MM.1S (cell line): Measurements from ENCODE around the gene RBM12.

Source experiments
- DNase-seq: peaks from one replicate; pipeline ENCODE4 v3.0.0-alpha.2; 2015
- H2AFZ ChIP-seq: fragments of 300-600 bp; sonication (generic); 2 replicates; pipeline ENCODE4 v1.6.0; 2016; ENCODE audit warnings: antibody characterized with exemption, low read length
- H3F3A ChIP-seq: fragments of 300-600 bp; sonication (generic); 2 replicates; pipeline ENCODE4 v1.6.1; 2016; ENCODE audit warnings: mild to moderate bottlenecking, antibody characterized with exemption, low read length, moderate library complexity, mixed read lengths; ENCODE audit not compliant: insufficient read depth
- H3K27ac ChIP-seq: fragments of 300-600 bp; sonication (generic); 2 replicates; pipeline ENCODE4 v1.5.1; 2016; ENCODE audit warnings: mild to moderate bottlenecking, low read length
- H3K27me3 ChIP-seq: fragments of 300-600 bp; sonication (generic); replicated peaks from 2 replicates; pipeline ENCODE4 v1.6.0; 2016; ENCODE audit warnings: low read length; ENCODE audit not compliant: insufficient read depth
- H3K36me3 ChIP-seq: fragments of 300-600 bp; sonication (generic); replicated peaks from 2 replicates; pipeline ENCODE4 v1.6.1; 2016; ENCODE audit warnings: mild to moderate bottlenecking, low read length, mixed read lengths; ENCODE audit not compliant: insufficient read depth
- H3K4me1 ChIP-seq: fragments of 300-600 bp; sonication (generic); 2 replicates; pipeline ENCODE4 v1.6.1; 2016; ENCODE audit warnings: low read length, mixed read lengths
- H3K4me2 ChIP-seq: fragments of 300-600 bp; sonication (generic); 2 replicates; pipeline ENCODE4 v1.6.0; 2016; ENCODE audit warnings: low read depth, low read length
- H3K4me3 ChIP-seq: fragments of 300-600 bp; sonication (generic); 2 replicates; pipeline ENCODE4 v1.5.1; 2016; ENCODE audit warnings: low read length, mixed read lengths
- H3K79me2 ChIP-seq: fragments of 300-600 bp; sonication (generic); 2 replicates; pipeline ENCODE4 v1.6.1; 2016; ENCODE audit warnings: mixed run types, low read length, mixed read lengths
- H3K9ac ChIP-seq: fragments of 300-600 bp; sonication (generic); 2 replicates; pipeline ENCODE4 v1.6.1; 2016; ENCODE audit warnings: low read length, mixed read lengths
- H3K9me2 ChIP-seq: fragments of 300-600 bp; sonication (generic); replicated peaks from 2 replicates; pipeline ENCODE4 v1.6.1; 2016; ENCODE audit warnings: mild to moderate bottlenecking, low read length, mixed read lengths; ENCODE audit not compliant: insufficient read depth
- H3K9me3 ChIP-seq: fragments of 300-600 bp; sonication (generic); replicated peaks from 2 replicates; pipeline ENCODE4 v1.6.1; 2016; ENCODE audit warnings: mild to moderate bottlenecking, low read length, mixed read lengths; ENCODE audit not compliant: insufficient read depth
- H4K20me1 ChIP-seq: fragments of 300-600 bp; sonication (generic); 2 replicates; pipeline ENCODE4 v1.6.1; 2016; ENCODE audit warnings: mild to moderate bottlenecking, low read length, moderate library complexity, mixed read lengths; ENCODE audit not compliant: insufficient read depth
- CTCF ChIP-seq: fragments of 300-600 bp; sonication (generic); IDR thresholded peaks from 2 replicates; pipeline ENCODE4 v1.5.1; 2016; ENCODE audit warnings: antibody characterized with exemption, low read length, mixed read lengths
- EZH2 ChIP-seq: fragments of 300-600 bp; sonication (generic); optimal IDR thresholded peaks from 2 replicates; pipeline ENCODE3; 2017; ENCODE audit warnings: low read depth, mild to moderate bottlenecking, antibody characterized with exemption, low read length, mixed read lengths
- EZH2phosphoT487 ChIP-seq: fragments of 300-600 bp; sonication (generic); IDR thresholded peaks from 2 replicates; pipeline ENCODE4 v1.6.1; 2018; ENCODE audit warnings: antibody characterized with exemption, low read length

Gene RBM12

GRCh38 chr20:35635652-35636051 lies 29.0 kb downstream of the RBM12 start:
- no peak for TF ChIP-seq CTCF
- TF ChIP-seq EZH2, result no peak
- no peak for TF ChIP-seq EZH2phosphoT487
- Histone ChIP-seq H3K4me1 (no peaks in the 10 kb centered on the region), H3K9ac (no peak overlapping the region), H3K4me3 (no peak overlapping the region), H3K27ac (no peak overlapping the region), H3F3A (no peaks in the 10 kb centered on the region), H3K27me3 (no peaks in the 10 kb centered on the region), H3K36me3 (no peaks in the 10 kb centered on the region), H2AFZ (no peak overlapping the region), H3K4me2 (no peak overlapping the region), H3K9me2 (no peaks in the 10 kb centered on the region), H4K20me1 (no peaks in the 10 kb centered on the region), H3K79me2 (peaks cover 13% of the 10 kb centered on the region), H3K9me3 (no peaks in the 10 kb centered on the region)
- no peak for DNase-seq

GRCh38 chr20:35632539-35633115 lies 32.1 kb downstream of the RBM12 start:
- no peaks in the 10 kb centered on the region for H4K20me1 ChIP-seq

GRCh38 chr20:35630636-35631035 lies 34.1 kb downstream of the RBM12 start:
- H3K4me2 ChIP-seq, result no peak overlapping the region
- peaks cover 3% of the 10 kb centered on the region; the same call in 1 of the 2 replicates for H3K79me2 ChIP-seq
- H3K9me2 ChIP-seq, result no peaks in the 10 kb centered on the region
- H4K20me1 ChIP-seq, result no peaks in the 10 kb centered on the region
- no peaks in the 10 kb centered on the region for H3K27me3 ChIP-seq
- H3K4me3 ChIP-seq, result no peak overlapping the region
- no peaks in the 10 kb centered on the region for H3F3A ChIP-seq
- H3K4me1 ChIP-seq, result no peaks in the 10 kb centered on the region
- no peak for TF ChIP-seq EZH2
- H3K9me3 ChIP-seq, result no peaks in the 10 kb centered on the region
- no peak overlapping the region for H3K9ac ChIP-seq
- H3K36me3 ChIP-seq, result no peaks in the 10 kb centered on the region
- DNase-seq, result no peak
- no peak overlapping the region for H3K27ac ChIP-seq
- no peak overlapping the region for H2AFZ ChIP-seq

More at GRCh38 chr20:35632539-35633115, 32.1 kb downstream of the RBM12 start:
- no peaks in the 10 kb centered on the region for H3K27me3 ChIP-seq
- no peak overlapping the region for H3K4me2 ChIP-seq
- H3K9me2 ChIP-seq, result no peaks in the 10 kb centered on the region
- H3K9ac ChIP-seq, result no peak overlapping the region
- no peaks in the 10 kb centered on the region for H3F3A ChIP-seq
- H3K79me2 ChIP-seq, result peaks cover 13% of the 10 kb centered on the region
- TF ChIP-seq EZH2, result no peak
- no peak overlapping the region for H2AFZ ChIP-seq
- no peak overlapping the region for H3K4me3 ChIP-seq
- H3K9me3 ChIP-seq, result no peaks in the 10 kb centered on the region
- H3K27ac ChIP-seq, result no peak overlapping the region
- no peaks in the 10 kb centered on the region for H3K4me1 ChIP-seq
- no peaks in the 10 kb centered on the region for H3K36me3 ChIP-seq
- no peak for DNase-seq

- no peaks in the 10 kb centered on the region for H3K9me3 ChIP-seq
- no peaks in the 10 kb centered on the region for H3K4me1 ChIP-seq
- H3K27ac ChIP-seq, result no peak overlapping the region
- H3K4me3 ChIP-seq, result no peak overlapping the region
- DNase-seq, result no peak
- H3K27me3 ChIP-seq, result no peaks in the 10 kb centered on the region
- H3K79me2 ChIP-seq, result no peaks in the 10 kb centered on the region
- no peaks in the 10 kb centered on the region for H3K36me3 ChIP-seq
- no peak overlapping the region for H3K9ac ChIP-seq
- no peak overlapping the region for H2AFZ ChIP-seq
- H3F3A ChIP-seq, result no peaks in the 10 kb centered on the region
- no peak overlapping the region for H3K4me2 ChIP-seq
- no peak for TF ChIP-seq EZH2phosphoT487
- TF ChIP-seq CTCF, result no peak
- TF ChIP-seq EZH2, result no peak
- H4K20me1 ChIP-seq, result no peaks in the 10 kb centered on the region
- no peaks in the 10 kb centered on the region for H3K9me2 ChIP-seq
These were observed 35.1 kb downstream of the RBM12 start for GRCh38 chr20:35629427-35630145.
